GM12875 (cell line): ENCODE results near the gene CNBP.

ENCODE experiments used
- H3K4me3 ChIP-seq: one replicate; pipeline ENCODE4 v1.5.1; 2011; ENCODE audit warnings: low read depth, low read length, control low read depth
- TF ChIP-seq, protein P1 (sequence below): IDR thresholded peaks from 2 replicates; pipeline ENCODE4 v1.5.1; 2011; ENCODE audit warnings: low read depth, mild to moderate bottlenecking, control low read depth, inconsistent platforms, low read length, moderate library complexity, borderline replicate concordance; ENCODE audit not compliant: insufficient read depth

The CNBP gene

DNA sequence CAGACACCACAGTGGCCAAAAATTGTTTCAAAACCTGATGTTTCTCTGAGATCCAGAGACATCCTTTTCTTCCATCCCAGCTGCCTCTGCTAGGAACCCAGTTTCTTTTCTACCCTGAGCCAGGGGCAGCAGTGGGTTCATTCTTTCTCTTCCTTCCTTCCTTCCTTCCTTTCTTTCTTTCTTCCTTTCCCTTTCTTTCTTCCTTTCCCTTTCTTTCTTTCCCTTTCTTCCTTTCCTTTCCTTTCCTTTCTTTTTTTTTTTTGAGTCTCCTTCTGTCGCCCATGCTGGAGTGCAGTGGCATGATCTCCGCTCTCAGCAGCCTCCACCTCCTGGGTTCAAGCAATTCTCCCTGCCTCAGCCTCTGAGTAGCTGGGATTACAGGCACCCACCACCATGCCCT is 35.0 kb upstream of the CNBP start:
- TF ChIP-seq, protein P1, sequence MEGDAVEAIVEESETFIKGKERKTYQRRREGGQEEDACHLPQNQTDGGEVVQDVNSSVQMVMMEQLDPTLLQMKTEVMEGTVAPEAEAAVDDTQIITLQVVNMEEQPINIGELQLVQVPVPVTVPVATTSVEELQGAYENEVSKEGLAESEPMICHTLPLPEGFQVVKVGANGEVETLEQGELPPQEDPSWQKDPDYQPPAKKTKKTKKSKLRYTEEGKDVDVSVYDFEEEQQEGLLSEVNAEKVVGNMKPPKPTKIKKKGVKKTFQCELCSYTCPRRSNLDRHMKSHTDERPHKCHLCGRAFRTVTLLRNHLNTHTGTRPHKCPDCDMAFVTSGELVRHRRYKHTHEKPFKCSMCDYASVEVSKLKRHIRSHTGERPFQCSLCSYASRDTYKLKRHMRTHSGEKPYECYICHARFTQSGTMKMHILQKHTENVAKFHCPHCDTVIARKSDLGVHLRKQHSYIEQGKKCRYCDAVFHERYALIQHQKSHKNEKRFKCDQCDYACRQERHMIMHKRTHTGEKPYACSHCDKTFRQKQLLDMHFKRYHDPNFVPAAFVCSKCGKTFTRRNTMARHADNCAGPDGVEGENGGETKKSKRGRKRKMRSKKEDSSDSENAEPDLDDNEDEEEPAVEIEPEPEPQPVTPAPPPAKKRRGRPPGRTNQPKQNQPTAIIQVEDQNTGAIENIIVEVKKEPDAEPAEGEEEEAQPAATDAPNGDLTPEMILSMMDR: no peak
- no peak overlapping the region for H3K4me3 ChIP-seq

DNA sequence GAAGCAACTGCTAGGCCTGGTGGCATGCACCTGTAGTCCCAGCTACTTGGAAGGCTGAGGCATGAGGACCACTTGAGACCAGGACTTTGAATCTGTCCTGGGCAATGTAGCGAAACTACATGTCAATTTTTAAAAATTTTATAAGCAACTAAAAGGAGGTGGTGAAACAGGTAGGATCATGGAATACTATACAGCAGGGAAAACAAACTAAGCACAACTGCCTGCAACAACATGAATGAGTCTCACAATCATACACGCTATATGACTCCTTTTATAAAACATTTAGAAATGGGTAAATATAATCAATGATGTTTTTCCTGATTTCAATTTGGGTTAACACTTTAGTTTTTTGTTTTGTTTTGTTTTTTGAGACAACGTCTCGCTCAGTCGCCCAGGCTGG is 29.5 kb upstream of the CNBP start:
- H3K4me3 ChIP-seq: no peak overlapping the region
- TF ChIP-seq, protein P1: no peak

DNA sequence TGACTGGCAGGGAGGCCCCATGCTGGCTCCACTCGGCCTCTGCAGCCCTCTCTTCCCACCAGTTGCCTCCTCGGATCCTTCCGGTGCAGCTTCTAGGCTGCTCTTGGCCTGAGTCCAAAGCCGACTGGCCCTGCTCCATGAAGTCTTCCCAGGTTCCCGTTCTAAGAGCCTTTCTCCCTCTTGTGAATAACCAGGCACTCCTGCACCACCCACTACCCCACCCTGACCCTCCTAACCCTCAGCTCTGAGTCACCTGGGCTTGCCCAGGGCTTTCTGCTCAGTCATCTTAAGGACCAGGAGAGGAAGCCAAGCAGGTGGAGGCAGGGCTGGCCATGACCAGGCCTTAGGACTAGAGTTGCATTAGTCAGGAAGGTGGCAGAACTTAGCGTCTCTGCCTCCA is 28.1 kb upstream of the CNBP start:
- TF ChIP-seq, protein P1: no peak
- no peak overlapping the region for H3K4me3 ChIP-seq

DNA sequence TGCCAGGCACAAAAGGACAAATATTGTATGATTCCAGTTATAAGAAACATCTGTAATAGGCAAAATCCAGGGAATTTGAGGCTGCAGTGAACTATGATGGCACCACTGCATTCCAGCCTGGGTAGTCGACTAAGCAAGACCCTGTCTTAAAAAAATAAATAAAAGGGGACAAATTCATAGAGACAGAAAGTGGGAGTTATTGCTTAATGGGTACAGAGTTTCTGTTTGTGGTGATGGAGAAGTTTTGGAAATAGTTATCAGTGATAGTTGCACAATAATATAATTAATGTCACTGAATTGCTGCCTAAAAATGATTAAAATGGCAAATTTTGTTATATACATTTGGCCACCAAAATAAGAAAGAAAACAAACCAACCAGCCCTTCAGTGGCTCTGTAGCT is 27.6 kb upstream of the CNBP start:
- TF ChIP-seq, protein P1: no peak
- H3K4me3 ChIP-seq: no peak overlapping the region

DNA sequence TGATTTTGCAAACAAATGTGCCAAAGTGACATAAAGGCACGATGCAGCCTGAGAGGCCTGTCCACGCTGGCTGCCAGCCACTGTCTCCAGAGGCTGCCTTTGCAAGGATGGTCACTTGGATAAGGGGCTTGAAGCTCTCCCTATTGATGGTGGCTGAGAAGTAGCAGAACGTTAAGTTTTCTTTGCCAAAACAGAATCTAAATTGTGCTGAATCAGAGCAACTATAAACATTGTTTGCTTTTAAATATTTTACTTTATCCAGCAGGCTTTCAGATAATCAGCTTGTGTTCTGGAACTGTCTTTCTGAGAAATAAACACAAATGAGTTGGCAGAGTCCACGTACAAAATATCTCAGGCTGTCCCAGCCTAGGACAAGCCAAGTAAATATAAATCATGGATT is 23.8 kb upstream of the CNBP start:
- TF ChIP-seq, protein P1: no peak
- H3K4me3 ChIP-seq: no peak overlapping the region

DNA sequence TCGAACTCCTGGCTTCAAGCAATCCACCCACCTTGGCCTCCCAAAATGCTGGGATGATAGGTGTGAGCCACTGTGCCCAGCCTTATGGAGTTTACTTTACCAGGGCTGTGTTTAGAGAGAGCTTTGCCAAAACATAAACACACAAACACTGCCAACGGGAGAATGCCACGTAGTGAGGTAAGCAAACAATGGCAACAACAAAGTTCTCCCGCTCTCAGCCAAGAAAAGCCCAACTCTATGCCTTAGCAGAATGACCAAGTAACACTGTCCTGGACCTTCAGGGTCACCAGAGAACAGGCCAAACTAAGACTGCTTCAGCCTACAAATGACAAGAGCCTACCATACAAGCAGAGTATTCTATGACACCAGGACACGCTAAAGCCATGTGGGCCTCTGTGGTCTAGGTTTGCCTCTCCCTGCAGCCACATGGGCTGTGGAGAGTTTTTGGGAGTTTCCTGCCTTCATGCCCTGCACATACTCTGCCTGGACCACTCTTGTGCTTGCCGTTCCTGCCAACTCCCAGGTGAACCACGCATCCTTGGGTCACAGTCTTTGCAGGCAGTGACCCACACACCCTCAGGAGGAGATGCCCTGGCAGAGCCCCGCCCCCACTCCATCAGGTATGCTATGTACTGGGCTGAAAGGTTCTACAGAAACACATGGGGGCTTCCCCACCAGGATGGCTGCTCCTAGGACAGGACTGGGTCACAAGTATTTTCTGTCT is 21.6 kb upstream of the CNBP start:
- TF ChIP-seq, protein P1: no peak
- H3K4me3 ChIP-seq: no peak overlapping the region

DNA sequence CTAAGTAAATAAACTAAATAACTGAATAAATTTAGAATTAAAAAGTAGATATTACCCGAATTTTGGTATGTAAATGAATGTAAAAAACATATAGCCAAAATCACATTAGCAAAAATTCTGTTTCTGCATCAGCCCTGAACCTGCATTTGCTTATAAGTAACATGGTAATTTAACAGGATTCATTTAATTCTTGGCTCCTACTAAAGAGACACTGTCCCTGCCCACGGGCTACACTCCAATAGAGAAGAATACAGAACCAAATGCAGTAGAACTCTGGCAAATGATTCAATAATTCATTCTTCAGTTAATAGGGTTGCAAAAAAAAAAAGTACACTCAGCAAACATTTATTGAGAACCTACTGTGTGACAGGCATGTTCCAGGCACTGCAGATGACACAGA is 20.8 kb upstream of the CNBP start:
- TF ChIP-seq, protein P1: no peak
- H3K4me3 ChIP-seq: no peak overlapping the region
